Adrenal gland (tissue), 12 donors: ENCODE measurements around the gene KCNH8. TPM values are rescaled to one million over a fixed set of nuclear protein-coding genes. Genes with fewer than 3 reads are reported as not detected.

Source experiments
- DNase-seq, 7 donors: peaks; one replicate each; pipeline ENCODE4 v3.0.0-alpha.2; 2019 to 2020
- H3K27ac ChIP-seq, 5 donors: fragments of 200-600 bp; sonication (generic) in 4 of 5; 1 replicate in 3 of 5; 2 replicates in 2 of 5; pipeline versions ENCODE4 v1.5.1 to v1.8.0; 2016 to 2020; ENCODE audit warnings: mild to moderate bottlenecking in 1 of 5
- H3K27me3 ChIP-seq: fragments of 200-600 bp; 2 replicates; pipeline ENCODE4 v1.8.0; 2021
- H3K36me3 ChIP-seq, 2 donors: fragments of 200-600 bp; replicated peaks in 1 of 2; 1 replicate in 1 of 2; 2 replicates in 1 of 2; pipeline versions ENCODE4 v1.5.1 to v1.8.0; 2018 to 2022
- H3K4me1 ChIP-seq, 2 donors: fragments of 200-600 bp; replicated peaks in 1 of 2; 1 replicate in 1 of 2; 2 replicates in 1 of 2; pipeline versions ENCODE4 v1.5.1 to v1.8.0; 2018 to 2021
- H3K4me3 ChIP-seq, 4 donors: fragments of 200-600 bp; sonication (generic) in 3 of 4; one replicate each; pipeline ENCODE4 v1.5.1; 2016 to 2018
- H3K9me3 ChIP-seq, 3 donors: fragments of 200-600 bp; sonication (generic) in 1 of 3; replicated peaks in 1 of 3; 1 replicate in 2 of 3; 2 replicates in 1 of 3; pipeline versions ENCODE4 v1.5.1 to v1.8.0; 2016 to 2021
- CTCF ChIP-seq, 6 experiments: fragments of 450-650 bp in 4 of 6; fragments of 200-600 bp in 2 of 6; sonication (generic) in 1 of 6; IDR thresholded peaks; 1 replicate in 5 of 6; 2 replicates in 1 of 6; pipeline versions ENCODE4 v1.5.1 to v1.8.0; 2016 to 2021; ENCODE audit warnings: antibody characterized with exemption in 6 of 6, mild to moderate bottlenecking in 2 of 6, moderate library complexity in 1 of 6
- POLR2A ChIP-seq, 2 donors: fragments of 450-650 bp; IDR thresholded peaks; one replicate each; pipeline ENCODE4 v1.6.1; 2017; ENCODE audit warnings: antibody characterized with exemption in 2 of 2, mild to moderate bottlenecking in 2 of 2, moderate library complexity in 1 of 2
- WGBS, 4 donors: extraction: QIAGEN DNeasy Blood & Tissue Kit in 2 of 4; methylation state at CpG; one replicate each; pipeline versions ENCODE4 v1.1.5 to v1.1.7; 2013 to 2017; 5-methylcytosine and 5-hydroxymethylcytosine counted together
- intact Hi-C, 2 donors: fragments of 100-400 bp; cut with DNase I; formaldehyde crosslinking; loops; one replicate each; pipeline versions ENCODE4 v1.14.1 to v1.15.0; 2022 to 2023
- polyA plus RNA-seq, 3 donors: library from polyadenylated mRNA; stranded (reverse); fragments of 200-250 nt in 2 of 3; fragments of 350-450 nt in 1 of 3; fragmentation: Illumina TruSeq in 1 of 3; extraction: RNeasy Lipid Tissue Mini Kit (QIAGEN cat#74804) in 1 of 3; gene quantifications; one replicate each; pipeline ENCODE4 v1.2.3, GENCODE V29; 2013 to 2014
- total RNA-seq, 9 donors: library from RNA; depleted of rRNA in 4 of 9; stranded (reverse); fragments of >200 nt in 4 of 9; fragments of 120-200 nt in 1 of 9; fragmentation: NEBNext Ultra II Directional in 1 of 9; extraction: Animal tissue kit (Norgen Biotek cat#: 25700) in 1 of 9; gene quantifications; one replicate each; pipeline versions ENCODE4 v1.1.0 to v1.2.4, GENCODE V29; 2013 to 2023
- donor health status: healthy with polysubstance abuse.
- donor health status: Bipolar disorder and iron deficiency.
- donor health status: DM: yes; HTN: yes; CAD: no.
- donor health status: DM: no; HTN: no; CAD: no.
- donor health status: DM: no; HTN: no; CAD: no.
- donor health status: DM: yes; HTN: yes; CAD: no.

The KCNH8 gene
- total and polyA plus RNA-seq, 12 donors, result 0.27 to 7.6 (median 2.1) TPM

GRCh38 chr3:19171794-19172193 lies 23.5 kb downstream of the KCNH8 start:
- DNase-seq, result no peak
- H3K27ac ChIP-seq, result no peak overlapping the region

GRCh38 chr3:19173945-19174344 lies 25.6 kb downstream of the KCNH8 start:
- WGBS, 4 donors, result 44 to 67% (median 53%) methylated on average over 1 of the region's 1 CpG
- Histone ChIP-seq H3K27me3 (no peaks in the 10 kb centered on the region), H3K4me3 (no peak overlapping the region), H3K36me3 (no peaks in the 10 kb centered on the region), H3K27ac (no peak overlapping the region), H3K4me1 (no peaks in the 10 kb centered on the region), H3K9me3 (no peaks in the 10 kb centered on the region)
- TF ChIP-seq CTCF (IDR thresholded peaks at IDR 0.05) (no peak), POLR2A (IDR thresholded peaks at IDR 0.05) (no peak)
- no peak for DNase-seq
- intact Hi-C loops, result no loop called here

More at GRCh38 chr3:19171794-19172193, 23.5 kb downstream of the KCNH8 start:
- intact Hi-C loops, result no loop called here
- no peak overlapping the region for H3K4me3 ChIP-seq
- TF ChIP-seq CTCF (IDR thresholded peaks at IDR 0.05), result no peak
- no peaks in the 10 kb centered on the region for H3K4me1 ChIP-seq
- H3K27me3 ChIP-seq, result no peaks in the 10 kb centered on the region
- 67 to 83% (median 73%) methylated on average over 2 of the region's 2 CpGs for WGBS, 4 donors
- no peaks in the 10 kb centered on the region for H3K36me3 ChIP-seq
- no peaks in the 10 kb centered on the region for H3K9me3 ChIP-seq

- Histone ChIP-seq H3K4me3 (no peak overlapping the region), H3K4me1 (no peaks in the 10 kb centered on the region), H3K27ac (no peak overlapping the region), H3K27me3 (no peaks in the 10 kb centered on the region), H3K36me3 (no peaks in the 10 kb centered on the region), H3K9me3 (no peaks in the 10 kb centered on the region)
- DNase-seq, result no peak
- TF ChIP-seq CTCF (IDR thresholded peaks at IDR 0.05) (no peak), POLR2A (IDR thresholded peaks at IDR 0.05) (no peak)
- 57 to 70% (median 68%) methylated on average over 5 of the region's 5 CpGs for WGBS, 4 donors
- intact Hi-C loops, result no loop called here
Measured at GRCh38 chr3:19183584-19183983, 35.3 kb downstream of the KCNH8 start.

GRCh38 chr3:19190126-19190525 lies 41.8 kb downstream of the KCNH8 start:
- H3K27ac ChIP-seq, result no peak overlapping the region
- peak in 1 of 7 donors; percentile 4 for DNase-seq
- no peak for TF ChIP-seq POLR2A (IDR thresholded peaks at IDR 0.05)
- intact Hi-C loops, result no loop called here
- H3K4me1 ChIP-seq, result peaks cover 8% of the 10 kb centered on the region in 2 donors
- 29 to 47% (median 37%) methylated on average over 1 of the region's 1 CpG for WGBS, 4 donors
- no peaks in the 10 kb centered on the region for H3K9me3 ChIP-seq
- H3K36me3 ChIP-seq, result no peaks in the 10 kb centered on the region
- no peaks in the 10 kb centered on the region for H3K27me3 ChIP-seq
- H3K4me3 ChIP-seq, result no peak overlapping the region

GRCh38 chr3:19190602-19191001 lies 42.3 kb downstream of the KCNH8 start:
- Histone ChIP-seq H3K4me1 (peaks cover 8% of the 10 kb centered on the region in 2 donors), H3K27me3 (no peaks in the 10 kb centered on the region), H3K4me3 (no peak overlapping the region), H3K36me3 (no peaks in the 10 kb centered on the region), H3K9me3 (no peaks in the 10 kb centered on the region), H3K27ac (no peak overlapping the region)
- intact Hi-C loops, result no loop called here
- DNase-seq, result no peak
- WGBS, 4 donors, result 54 to 65% (median 59%) methylated on average over 4 of the region's 4 CpGs
- TF ChIP-seq POLR2A (IDR thresholded peaks at IDR 0.05), result no peak
- TF ChIP-seq CTCF (IDR thresholded peaks at IDR 0.05), result no peak
